Smooth muscle cell (in vitro differentiated cells): ENCODE measurements around the gene COTL1. TPM values are rescaled to one million over a fixed set of nuclear protein-coding genes. Genes with fewer than 3 reads are reported as not detected.

Source experiments
- DNase-seq: peaks from one replicate; lab custom pipeline; 2025; ENCODE audit not compliant: unreplicated experiment; lab: John Stamatoyannopoulos, UW
- H2AFZ ChIP-seq: fragments of 200-600 bp; sonication (generic); 2 replicates; pipeline ENCODE4 v1.6.0; 2016; ENCODE audit warnings: antibody characterized with exemption, low read depth, mild to moderate bottlenecking
- H3F3A ChIP-seq: fragments of 200-600 bp; sonication (generic); 2 replicates; pipeline ENCODE4 v1.6.0; 2017; ENCODE audit warnings: antibody characterized with exemption, low read depth
- H3K27ac ChIP-seq: fragments of 200-600 bp; sonication (generic); 2 replicates; pipeline ENCODE4 v1.5.1; 2016; ENCODE audit warnings: low read depth, mild to moderate bottlenecking
- H3K27me3 ChIP-seq: fragments of 200-600 bp; sonication (generic); 2 replicates; pipeline ENCODE4 v1.6.1; 2016; ENCODE audit warnings: low read depth, mild to moderate bottlenecking
- H3K36me3 ChIP-seq: fragments of 200-600 bp; sonication (generic); 2 replicates; pipeline ENCODE4 v1.5.1; 2016; ENCODE audit warnings: low read depth
- H3K4me1 ChIP-seq: fragments of 200-600 bp; sonication (generic); 2 replicates; pipeline ENCODE4 v1.5.1; 2016; ENCODE audit warnings: low read depth
- H3K4me2 ChIP-seq: fragments of 200-600 bp; sonication (generic); 2 replicates; pipeline ENCODE4 v1.6.0; 2016; ENCODE audit warnings: mild to moderate bottlenecking
- H3K4me3 ChIP-seq: fragments of 200-600 bp; sonication (generic); 2 replicates; pipeline ENCODE4 v1.5.1; 2016; ENCODE audit warnings: mild to moderate bottlenecking
- H3K79me2 ChIP-seq: fragments of 200-600 bp; sonication (generic); 2 replicates; pipeline ENCODE4 v1.6.0; 2016; ENCODE audit warnings: low read depth, mild to moderate bottlenecking
- H3K9ac ChIP-seq: fragments of 200-600 bp; sonication (generic); 2 replicates; pipeline ENCODE4 v1.6.0; 2016; ENCODE audit warnings: low read depth
- H3K9me3 ChIP-seq: fragments of 200-600 bp; sonication (generic); replicated peaks from 2 replicates; pipeline ENCODE4 v1.5.1; 2016; ENCODE audit warnings: low read depth
- H4K20me1 ChIP-seq: fragments of 200-600 bp; sonication (generic); 2 replicates; pipeline ENCODE4 v1.6.0; 2016; ENCODE audit warnings: low read depth
- CTCF ChIP-seq: fragments of 200-600 bp; sonication (generic); IDR thresholded peaks from 2 replicates; pipeline ENCODE4 v1.5.1; 2017; ENCODE audit warnings: borderline replicate concordance, mild to moderate bottlenecking, antibody characterized with exemption; ENCODE audit not compliant: insufficient read depth, poor library complexity, severe bottlenecking
- WGBS: methylation state at CpG from one replicate; pipeline ENCODE4 v1.1.7; 2016; ENCODE audit warnings: low lambda C conversion rate; 5-methylcytosine and 5-hydroxymethylcytosine counted together
- polyA plus RNA-seq: library from polyadenylated mRNA; unstranded; fragments of >200 nt; fragmentation: Nextera tagmentation; extraction: Ambion mirVana; gene quantifications from 2 replicates; pipeline ENCODE4 v1.2.1, GENCODE V29; 2016
- total RNA-seq: library from RNA; depleted of rRNA; stranded (reverse); fragments of >200 nt; gene quantifications from 2 replicates; pipeline ENCODE4 v1.2.3, GENCODE V29; 2014

Gene COTL1
- total and polyA plus RNA-seq, 2 experiments from 2014 or later, result 81.2 to 233 TPM

GRCh38 chr16:84614968-84615813 lies 2.7 kb downstream of the COTL1 start:
- Histone ChIP-seq H3K4me1 (peaks cover 36% of the 10 kb centered on the region), H3K9ac (no peak overlapping the region), H3K36me3 (no peaks in the 10 kb centered on the region), H3K9me3 (no peaks in the 10 kb centered on the region), H3F3A (peaks cover 14% of the 10 kb centered on the region), H3K4me2 (peak overlapping the region; percentile 100), H2AFZ (no peak overlapping the region), H3K4me3 (no peak overlapping the region), H4K20me1 (peaks cover 70% of the 10 kb centered on the region), H3K79me2 (peaks cover 64% of the 10 kb centered on the region), H3K27me3 (no peaks in the 10 kb centered on the region), H3K27ac (peak overlapping the region; percentile 78)
- no peak for TF ChIP-seq CTCF
- WGBS, result 85% methylated on average over 20 of the region's 20 CpGs
- DNase-seq, result no peak

- no peak overlapping the region for H3K4me3 ChIP-seq
- H3K36me3 ChIP-seq, result no peaks in the 10 kb centered on the region
- H2AFZ ChIP-seq, result no peak overlapping the region
- peaks cover 14% of the 10 kb centered on the region for H3F3A ChIP-seq
- peaks cover 70% of the 10 kb centered on the region for H3K79me2 ChIP-seq
- TF ChIP-seq CTCF, result no peak
- 96% methylated on average over 3 of the region's 3 CpGs for WGBS
- peak overlapping the region; percentile 46 for H3K4me2 ChIP-seq
- no peak overlapping the region for H3K9ac ChIP-seq
- DNase-seq, result no peak
- H3K9me3 ChIP-seq, result no peaks in the 10 kb centered on the region
- H3K27ac ChIP-seq, result peak overlapping the region; percentile 78
- peaks cover 36% of the 10 kb centered on the region for H3K4me1 ChIP-seq
- H3K27me3 ChIP-seq, result no peaks in the 10 kb centered on the region
- H4K20me1 ChIP-seq, result peaks cover 75% of the 10 kb centered on the region
Observed at GRCh38 chr16:84614623-84614967, 3.3 kb downstream of the COTL1 start.

DNA sequence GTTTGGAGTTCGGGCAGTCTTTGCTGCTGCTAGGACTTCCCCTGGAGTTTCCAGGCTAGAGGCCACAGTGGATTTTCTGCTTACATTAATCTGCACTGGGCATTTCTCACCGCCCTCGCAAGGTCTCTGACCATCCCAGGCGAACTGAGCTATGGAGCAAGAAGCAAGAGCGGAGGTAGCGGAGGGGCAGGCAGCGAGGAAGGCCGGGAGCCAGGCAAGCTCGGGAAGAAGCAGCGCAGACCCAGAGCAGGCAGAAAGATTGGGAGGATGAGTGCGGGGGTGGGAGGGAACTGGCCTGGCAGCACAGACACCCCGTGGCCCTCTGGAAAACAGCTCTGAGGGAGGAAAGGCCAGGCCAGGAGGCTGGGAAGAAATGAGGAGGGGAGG lies 3.8 kb downstream of the COTL1 start:
- H3K9me3 ChIP-seq, result no peaks in the 10 kb centered on the region
- H3K27ac ChIP-seq, result peak overlapping the region; percentile 78
- no peaks in the 10 kb centered on the region for H3K36me3 ChIP-seq
- peak; percentile 25 for DNase-seq
- peaks cover 76% of the 10 kb centered on the region for H3K79me2 ChIP-seq
- H3K4me1 ChIP-seq, result peaks cover 32% of the 10 kb centered on the region
- no peak overlapping the region for H3K9ac ChIP-seq
- H2AFZ ChIP-seq, result no peak overlapping the region
- H3K4me2 ChIP-seq, result peak overlapping the region; percentile 46
- no peak for TF ChIP-seq CTCF
- 19% methylated on average over 12 of the region's 12 CpGs for WGBS
- no peaks in the 10 kb centered on the region for H3K27me3 ChIP-seq
- no peak overlapping the region for H3K4me3 ChIP-seq
- H4K20me1 ChIP-seq, result peaks cover 80% of the 10 kb centered on the region
- H3F3A ChIP-seq, result peaks cover 9% of the 10 kb centered on the region
